Fibroblast of the conjunctiva (primary cell): Measurements from ENCODE around the gene PGAM1.
"Not testable (repeated sequence)": the region's sequence is repeated elsewhere in the genome, so short reads cannot be mapped to it uniquely, and the experiment has no call there.

Experiments used
- DNase-seq: peaks from one replicate; pipeline ENCODE4 v3.0.0-alpha.2; 2010; ENCODE audit warnings: low read depth

Gene PGAM1

GRCh38 chr10:97425964-97426775, at the start of gene PGAM1:
TSS of gene PGAM1 (plus strand) at chr10:97426191. CDS start at chr10:97426308, 117 bp downstream.
- DNase-seq = peak; percentile 96

- no peak for DNase-seq
These were observed 49.6 kb upstream of the PGAM1 start for GRCh38 chr10:97376413-97376812.

- DNase-seq = no peak
These were observed 46.8 kb upstream of the PGAM1 start for GRCh38 chr10:97378933-97379921.

- no peak for DNase-seq
These were observed 45.5 kb upstream of the PGAM1 start for GRCh38 chr10:97380516-97380915.

- no peak for DNase-seq
These were observed 44.4 kb upstream of the PGAM1 start for GRCh38 chr10:97381626-97382025.

- DNase-seq = no peak
These were observed 42.8 kb upstream of the PGAM1 start for GRCh38 chr10:97383159-97383558.

- no peak for DNase-seq
These were observed 41.8 kb upstream of the PGAM1 start for GRCh38 chr10:97384156-97384555.

- no peak for DNase-seq
These were observed 41.4 kb upstream of the PGAM1 start for GRCh38 chr10:97384641-97385040.

GRCh38 chr10:97385565-97385964, 40.4 kb upstream of the PGAM1 start:
- DNase-seq = no peak

GRCh38 chr10:97388152-97388551, 37.8 kb upstream of the PGAM1 start:
- DNase-seq = no peak

GRCh38 chr10:97390091-97390490, 35.9 kb upstream of the PGAM1 start:
- no peak for DNase-seq

GRCh38 chr10:97393034-97393573, 32.9 kb upstream of the PGAM1 start:
- no peak for DNase-seq

- no peak for DNase-seq
These were observed 29.9 kb upstream of the PGAM1 start for GRCh38 chr10:97396056-97396455.

GRCh38 chr10:97399843-97400545, 26.0 kb upstream of the PGAM1 start:
- DNase-seq = peak; percentile 21

GRCh38 chr10:97400665-97401454, 25.1 kb upstream of the PGAM1 start, which contains the start of gene RRP12:
TSS of gene RRP12 (minus strand) at chr10:97401340. CDS start at chr10:97401231, 109 bp downstream.
- DNase-seq = peak; percentile 96

GRCh38 chr10:97401455-97401919, 24.5 kb upstream of the PGAM1 start:
- DNase-seq = no peak

GRCh38 chr10:97404044-97404443, 21.9 kb upstream of the PGAM1 start:
- DNase-seq = no peak

GRCh38 chr10:97406064-97406463, 19.9 kb upstream of the PGAM1 start:
- no peak for DNase-seq

GRCh38 chr10:97406483-97406882, 19.5 kb upstream of the PGAM1 start:
- not testable (repeated sequence) for DNase-seq

GRCh38 chr10:97407211-97407951, 18.6 kb upstream of the PGAM1 start:
- DNase-seq = peak; percentile 61
